HG03196 (cell line): ENCODE data around the gene EEF2K.

Experiments
- ATAC-seq: cut with Tn5 transposase; IDR thresholded peaks from one replicate; pipeline ENCODE4 v1.9.1; 2021; ENCODE audit not compliant: unreplicated experiment

EEF2K gene

GRCh38 chr16:22239131-22239805 is 33.2 kb downstream of the EEF2K start:
- ATAC-seq = no peak

- ATAC-seq = no peak
Measured at GRCh38 chr16:22240023-22240710, 34.1 kb downstream of the EEF2K start.

GRCh38 chr16:22250522-22250921 is 44.4 kb downstream of the EEF2K start:
- no peak for ATAC-seq

- ATAC-seq = no peak
Measured at GRCh38 chr16:22252317-22252716, 46.2 kb downstream of the EEF2K start.

GRCh38 chr16:22253272-22253671 is 47.2 kb downstream of the EEF2K start:
- ATAC-seq = no peak

GRCh38 chr16:22255335-22255734 is 49.3 kb downstream of the EEF2K start:
- ATAC-seq = no peak

- ATAC-seq = no peak
Measured at GRCh38 chr16:22257440-22257839, 51.4 kb downstream of the EEF2K start.

GRCh38 chr16:22260490-22260889 is 54.4 kb downstream of the EEF2K start:
- ATAC-seq = no peak

GRCh38 chr16:22262460-22262859 is 56.4 kb downstream of the EEF2K start:
- ATAC-seq = no peak

- no peak for ATAC-seq
Measured at GRCh38 chr16:22264786-22265185, 58.7 kb downstream of the EEF2K start.

GRCh38 chr16:22265351-22265750 is 59.3 kb downstream of the EEF2K start:
- ATAC-seq = no peak

GRCh38 chr16:22266546-22266945 is 60.5 kb downstream of the EEF2K start:
- ATAC-seq = no peak

- no peak for ATAC-seq
Measured at GRCh38 chr16:22267764-22268163, 61.7 kb downstream of the EEF2K start.

- no peak for ATAC-seq
Measured at GRCh38 chr16:22270525-22270924, 64.4 kb downstream of the EEF2K start.

- no peak for ATAC-seq
Measured at GRCh38 chr16:22272870-22273650, 67.0 kb downstream of the EEF2K start.

- ATAC-seq = no peak
Measured at GRCh38 chr16:22274916-22275315, 68.8 kb downstream of the EEF2K start.

GRCh38 chr16:22278441-22279230 is 72.6 kb downstream of the EEF2K start:
- no peak for ATAC-seq

- ATAC-seq = no peak
Measured at GRCh38 chr16:22282254-22282892, 76.3 kb downstream of the EEF2K start.

- ATAC-seq = no peak
Measured at GRCh38 chr16:22284637-22285036, 78.6 kb downstream of the EEF2K start.

- no peak for ATAC-seq
Measured at GRCh38 chr16:22285080-22285479, 79.0 kb downstream of the EEF2K start.

- ATAC-seq = no peak
Measured at GRCh38 chr16:22291020-22291419, 84.9 kb downstream of the EEF2K start.
